Neural cell (in vitro differentiated cells): ENCODE measurements around the gene GLB1L2.

Source experiments
- CTCF ChIP-seq: fragments of 450-650 bp; IDR thresholded peaks from 2 replicates; pipeline ENCODE4 v1.5.1; 2014; ENCODE audit warnings: antibody characterized with exemption, mild to moderate bottlenecking, moderate library complexity; ENCODE audit not compliant: poor library complexity, severe bottlenecking
- EP300 ChIP-seq: fragments of 450-650 bp; conservative IDR thresholded peaks from 2 replicates; pipeline ENCODE4 v1.6.1; 2014; ENCODE audit warnings: antibody characterized with exemption, mild to moderate bottlenecking, moderate library complexity; ENCODE audit not compliant: poor library complexity, severe bottlenecking
- EZH2 ChIP-seq: fragments of 200-600, 300-800 bp; shearing (Covaris generic), sonication (generic); IDR thresholded peaks from 2 replicates; pipeline ENCODE4 v1.6.1; 2014; ENCODE audit warnings: antibody characterized with exemption, low read length, borderline replicate concordance, mild to moderate bottlenecking; ENCODE audit not compliant: insufficient read depth, poor library complexity, severe bottlenecking
- MXI1 ChIP-seq: fragments of 450-650 bp; conservative IDR thresholded peaks from 2 replicates; pipeline ENCODE4 v1.6.1; 2014; ENCODE audit warnings: antibody characterized with exemption, mild to moderate bottlenecking; ENCODE audit not compliant: poor library complexity, severe bottlenecking
- POLR2AphosphoS5 ChIP-seq: IDR thresholded peaks from 2 replicates; pipeline ENCODE4 v1.6.1; 2012
- RAD21 ChIP-seq: fragments of 450-650 bp; conservative IDR thresholded peaks from 2 replicates; pipeline ENCODE4 v1.6.1; 2014; ENCODE audit warnings: antibody characterized with exemption, mild to moderate bottlenecking, moderate library complexity
- REST ChIP-seq: IDR thresholded peaks from 2 replicates; pipeline ENCODE4 v1.6.1; 2012; ENCODE audit warnings: borderline replicate concordance
- SMC3 ChIP-seq: fragments of 450-650 bp; conservative IDR thresholded peaks from 2 replicates; pipeline ENCODE4 v1.6.1; 2014; ENCODE audit warnings: antibody characterized with exemption, mild to moderate bottlenecking, moderate library complexity; ENCODE audit not compliant: poor library complexity
- TAF1 ChIP-seq: IDR thresholded peaks from 2 replicates; pipeline ENCODE4 v1.6.1; 2012; ENCODE audit warnings: low read depth

GRCh38 chr11:134405436-134405835, 73.6 kb downstream of the GLB1L2 start:
- TF ChIP-seq CTCF: no peak
- no peak for TF ChIP-seq EZH2
- TF ChIP-seq EP300: no peak
- no peak for TF ChIP-seq SMC3
- TF ChIP-seq RAD21: no peak
- TF ChIP-seq POLR2AphosphoS5: no peak
- TF ChIP-seq MXI1: no peak
- no peak for TF ChIP-seq REST
- TF ChIP-seq TAF1: no peak
